Coronary artery (tissue), 2 donors: ENCODE data around the gene MYLIP.

ENCODE experiments used
- DNase-seq: peaks from one replicate; pipeline ENCODE4 v3.0.0-alpha.2; 2017; ENCODE audit warnings: low spot score
- H3K27ac ChIP-seq, 2 donors: fragments of 200-600 bp; sonication (generic); one replicate each; pipeline ENCODE4 v1.5.1; 2016 to 2019
- H3K4me3 ChIP-seq: fragments of 200-600 bp; sonication (generic); 2 replicates; pipeline ENCODE4 v1.5.1; 2016; ENCODE audit warnings: mild to moderate bottlenecking, moderate library complexity
- CTCF ChIP-seq: fragments of 200-600 bp; sonication (generic); IDR thresholded peaks from one replicate; pipeline ENCODE4 v1.5.1; 2019; ENCODE audit warnings: antibody characterized with exemption

MYLIP gene

GRCh38 chr6:16158943-16159557 lies 30.2 kb downstream of the MYLIP start:
- no peak for DNase-seq
- no peak overlapping the region for H3K27ac ChIP-seq
- no peak overlapping the region for H3K4me3 ChIP-seq
- TF ChIP-seq CTCF = no peak

- H3K4me3 ChIP-seq = no peak overlapping the region
- H3K27ac ChIP-seq = no peak overlapping the region
- no peak for TF ChIP-seq CTCF
These were observed 31.9 kb downstream of the MYLIP start for GRCh38 chr6:16160794-16161193.

GRCh38 chr6:16162003-16162402 lies 33.1 kb downstream of the MYLIP start:
- TF ChIP-seq CTCF = no peak
- DNase-seq = no peak
- no peak overlapping the region for H3K27ac ChIP-seq
- H3K4me3 ChIP-seq = no peak overlapping the region

More at GRCh38 chr6:16160794-16161193, 31.9 kb downstream of the MYLIP start:
- DNase-seq = no peak

- no peak for TF ChIP-seq CTCF
- Histone ChIP-seq H3K4me3 (no peak overlapping the region), H3K27ac (no peak overlapping the region)
- DNase-seq = no peak
These were observed 34.2 kb downstream of the MYLIP start for GRCh38 chr6:16163066-16163465.

GRCh38 chr6:16163535-16164300 lies 34.8 kb downstream of the MYLIP start:
- no peak overlapping the region for H3K4me3 ChIP-seq
- no peak for DNase-seq
- no peak for TF ChIP-seq CTCF
- H3K27ac ChIP-seq = no peak overlapping the region

- no peak for TF ChIP-seq CTCF
- Histone ChIP-seq H3K4me3 (no peak overlapping the region), H3K27ac (no peak overlapping the region)
- no peak for DNase-seq
These were observed 36.8 kb downstream of the MYLIP start for GRCh38 chr6:16165641-16166040.
